ENCODE results near the gene TYMS. TPM values are rescaled to one million over a fixed set of nuclear protein-coding genes. Genes with fewer than 3 reads are reported as not detected.

Gene TYMS
- total and polyA plus RNA-seq, 2 donors (not counting 1 experiment from before 2014, with no cell fraction given), result 0.34 to 1.1 TPM

DNA sequence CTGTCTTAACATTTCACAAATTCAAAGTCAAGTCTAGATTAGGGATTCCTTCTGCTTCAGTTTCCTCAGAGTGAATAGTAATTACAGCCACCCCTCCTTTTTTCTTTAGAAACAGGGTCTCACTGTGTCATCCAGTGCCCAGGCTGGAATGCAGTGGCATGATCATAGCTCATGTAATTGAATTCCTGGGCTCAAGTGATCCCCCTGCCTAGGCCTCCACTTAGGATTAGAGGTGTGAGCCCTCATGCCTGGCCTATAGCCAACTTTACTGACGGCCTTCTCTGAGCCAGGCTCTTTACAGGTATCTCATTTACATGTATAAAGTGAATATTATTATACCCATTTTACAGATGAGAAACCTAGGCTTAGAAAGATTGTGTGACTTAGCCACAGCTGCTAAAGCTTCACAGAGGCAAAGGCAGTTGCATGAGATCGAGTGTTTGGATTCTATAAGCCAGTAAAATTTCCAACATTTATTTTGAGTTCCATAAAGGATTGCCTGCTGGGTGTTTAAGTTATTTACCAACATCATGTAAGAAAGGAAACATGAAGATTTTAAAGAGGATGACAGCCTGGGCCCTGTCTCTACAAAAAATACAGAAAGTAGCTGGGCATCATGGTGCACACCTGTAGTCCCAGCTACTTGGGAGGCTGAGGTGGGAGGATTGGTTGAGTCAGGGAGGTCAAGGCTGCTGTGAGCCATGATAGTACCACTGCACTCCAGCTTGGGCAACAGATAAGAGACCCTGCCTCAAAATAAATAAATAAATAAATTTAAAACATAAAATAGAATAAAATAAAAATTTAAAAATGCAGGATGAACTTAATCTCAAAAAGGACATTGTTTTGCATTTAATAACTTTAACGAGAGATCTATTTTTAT, 53.2 kb downstream of the TYMS start:
- POLR2A ChIA-PET, result no interaction called here
- CTCF ChIA-PET, result no interaction called here
- DNase-seq, result no peak
- no peak overlapping the region for H3K9ac ChIP-seq (ENCODE audit: low read length)
- no peak overlapping the region for H3K27ac ChIP-seq (ENCODE audit: low read length in 2 of 2)
- H4K20me1 ChIP-seq (ENCODE audit: control insufficient read depth, insufficient read depth, low read length, poor library complexity, severe bottlenecking), result no peaks in the 10 kb centered on the region
- no peaks in the 10 kb centered on the region for H3K36me3 ChIP-seq (replicated peaks in 1 of 2; ENCODE audit: control extremely low read depth in 1 of 2, control insufficient read depth in 1 of 2, extremely low read depth in 1 of 2, insufficient read depth in 2 of 2, low read length in 1 of 2)
- H3K4me3 ChIP-seq (ENCODE audit: control extremely low read depth in 1 of 5, extremely low read depth in 1 of 5, insufficient read depth in 1 of 5, low read depth in 2 of 5, low read length in 4 of 5), result peak overlapping the region in 1 of 5 experiments; percentile 78
- Mint-ChIP-seq H3K4me1 (peaks cover 12% of the 10 kb centered on the region), H3K9me3 (ENCODE audit: insufficient read depth) (no peaks in the 10 kb centered on the region), H3K27me3 (peaks cover 4% of the 10 kb centered on the region), H3K27ac (no peak overlapping the region), H3K4me3 (peak overlapping the region; percentile 80)
- no peaks in the 10 kb centered on the region for H3K79me2 ChIP-seq (ENCODE audit: control insufficient read depth, insufficient read depth, low read length)
- intact Hi-C loops (cut with micrococcal nuclease), result loop anchor here (5.0 kb wide), 1 partner anchor 443 kb away; the partner anchor contains the start of gene THOC1
- WGBS (ENCODE audit: insufficient coverage), result no CpG with 5 or more reads among the region's 3 CpGs
- TF ChIP-seq CTCF (IDR thresholded peaks at IDR 0.05) (no peak), EZH2 (IDR thresholded peaks at IDR 0.05; ENCODE audit: borderline replicate concordance, insufficient read depth, low read depth, low read length, poor library complexity, severe bottlenecking) (no peak)
- peaks cover 0 to 12% (median 2%) of the 10 kb centered on the region in 3 donors for H3K9me3 ChIP-seq (ENCODE audit: control extremely low read depth in 1 of 3, control insufficient read depth in 2 of 3, insufficient read depth in 1 of 3, low read length in 2 of 3)
- ATAC-seq (ENCODE audit: low read depth), result no peak
- no peak overlapping the region for H2AFZ ChIP-seq (ENCODE audit: insufficient read depth, low read depth, low read length, poor library complexity, severe bottlenecking)
- peaks cover 0 to 15% (median 0%) of the 10 kb centered on the region in 4 experiments for H3K27me3 ChIP-seq (replicated peaks in 1 of 4; ENCODE audit: control extremely low read depth in 1 of 4, control insufficient read depth in 3 of 4, insufficient read depth in 4 of 4, low read length in 3 of 4)
- H3K4me1 ChIP-seq (ENCODE audit: control insufficient read depth in 2 of 2, insufficient read depth in 2 of 2, low read length in 2 of 2), result peaks cover 8 to 15% of the 10 kb centered on the region in 2 donors
- H3K4me2 ChIP-seq (replicated peaks; ENCODE audit: low read depth, low read length, poor library complexity, severe bottlenecking), result peak overlapping the region; percentile 82

- H3K4me1 Mint-ChIP-seq, result peaks cover 12% of the 10 kb centered on the region
- H3K4me3 ChIP-seq (ENCODE audit: control extremely low read depth in 1 of 5, extremely low read depth in 1 of 5, insufficient read depth in 1 of 5, low read depth in 2 of 5, low read length in 4 of 5), result peak overlapping the region; percentile 45 to 78 (median 53)
- no peaks in the 10 kb centered on the region for H4K20me1 ChIP-seq (ENCODE audit: control insufficient read depth, insufficient read depth, low read length, poor library complexity, severe bottlenecking)
- H2AFZ ChIP-seq (ENCODE audit: insufficient read depth, low read depth, low read length, poor library complexity, severe bottlenecking), result peak overlapping the region; percentile 66
- peak overlapping the region; percentile 82 for H3K27ac Mint-ChIP-seq
- WGBS (ENCODE audit: insufficient coverage), result 2% methylated on average over 6 of the region's 8 CpGs
- no peaks in the 10 kb centered on the region for H3K79me2 ChIP-seq (ENCODE audit: control insufficient read depth, insufficient read depth, low read length)
- H3K27me3 Mint-ChIP-seq, result peaks cover 4% of the 10 kb centered on the region
- H3K4me3 Mint-ChIP-seq, result peak overlapping the region; percentile 80
- no peaks in the 10 kb centered on the region for H3K9me3 Mint-ChIP-seq (ENCODE audit: insufficient read depth)
- peak overlapping the region; percentile 71 for H3K9ac ChIP-seq (ENCODE audit: low read length)
- intact Hi-C loops (cut with micrococcal nuclease), result loop anchor here (5.0 kb wide), 1 partner anchor 444 kb away; the partner anchor contains the start of gene THOC1
- H3K9me3 ChIP-seq (ENCODE audit: control extremely low read depth in 1 of 3, control insufficient read depth in 2 of 3, insufficient read depth in 1 of 3, low read length in 2 of 3), result peaks cover 0 to 12% (median 2%) of the 10 kb centered on the region in 3 donors
- ATAC-seq (ENCODE audit: low read depth), result no peak
- peaks cover 8 to 15% of the 10 kb centered on the region in 2 donors for H3K4me1 ChIP-seq (ENCODE audit: control insufficient read depth in 2 of 2, insufficient read depth in 2 of 2, low read length in 2 of 2)
- DNase-seq, result no peak
- H3K4me2 ChIP-seq (replicated peaks; ENCODE audit: low read depth, low read length, poor library complexity, severe bottlenecking), result peak overlapping the region; percentile 82
- TF ChIP-seq EZH2 (IDR thresholded peaks at IDR 0.05; ENCODE audit: borderline replicate concordance, insufficient read depth, low read depth, low read length, poor library complexity, severe bottlenecking), result no peak
- TF ChIP-seq CTCF (IDR thresholded peaks at IDR 0.05), result no peak
- ChIA-PET POLR2A (no interaction called here), CTCF (no interaction called here)
- no peak overlapping the region for H3K27ac ChIP-seq (ENCODE audit: low read length in 2 of 2)
- peaks cover 0 to 15% (median 0%) of the 10 kb centered on the region in 4 experiments for H3K27me3 ChIP-seq (replicated peaks in 1 of 4; ENCODE audit: control extremely low read depth in 1 of 4, control insufficient read depth in 3 of 4, insufficient read depth in 4 of 4, low read length in 3 of 4)
- H3K36me3 ChIP-seq (replicated peaks in 1 of 2; ENCODE audit: control extremely low read depth in 1 of 2, control insufficient read depth in 1 of 2, extremely low read depth in 1 of 2, insufficient read depth in 2 of 2, low read length in 1 of 2), result no peaks in the 10 kb centered on the region
These were observed 53.8 kb downstream of the TYMS start for GRCh38 chr18:711310-711656.
